OCI-LY7 (cell line): ENCODE results near the gene DGCR8. TPM values are rescaled to one million over a fixed set of nuclear protein-coding genes. Genes with fewer than 3 reads are reported as not detected.

Experiments used
- BruUV-seq: library from RNA; stranded (reverse); fragments of 400-500 nt; replicated peaks from 2 replicates; lab custom pipeline; 2021; lab: Mats Ljungman, UMichigan
- CTCF ChIA-PET: fragments of 300-600 bp; sonication (Branson Sonifier 250); formaldehyde crosslinking; loops from one replicate; lab custom pipeline; 2022; ENCODE audit warnings: antibody characterized with exemption; ENCODE audit not compliant: unreplicated experiment; lab: Charles Lee
- POLR2A ChIA-PET: fragments of 300-600 bp; sonication (Branson Sonifier 250); formaldehyde crosslinking; loops from one replicate; lab custom pipeline; 2022; ENCODE audit warnings: antibody characterized with exemption; lab: Charles Lee
- DNase-seq: peaks from one replicate; pipeline ENCODE4 v3.0.0-alpha.2; 2015; ENCODE audit warnings: low spot score
- H2AFZ ChIP-seq: fragments of 200-600 bp; sonication (generic), shearing (Covaris generic); 2 replicates; pipeline ENCODE4 v1.6.1; 2014; ENCODE audit warnings: mild to moderate bottlenecking, antibody characterized with exemption, low read length, moderate library complexity
- H3K27ac ChIP-seq: fragments of 200-600 bp; sonication (generic); 2 replicates; pipeline ENCODE4 v1.5.1; 2014; ENCODE audit warnings: mixed run types, low read depth, mild to moderate bottlenecking, moderate library complexity, low read length, inconsistent platforms; ENCODE audit not compliant: poor library complexity, severe bottlenecking
- H3K36me3 ChIP-seq: fragments of 200-600 bp; sonication (generic); 2 replicates; pipeline ENCODE4 v1.6.1; 2014; ENCODE audit warnings: mild to moderate bottlenecking, antibody characterized with exemption, low read length, moderate library complexity, mixed read lengths; ENCODE audit not compliant: insufficient read depth
- H3K4me1 ChIP-seq: fragments of 200-600 bp; sonication (generic); 2 replicates; pipeline ENCODE4 v1.5.1; 2014; ENCODE audit warnings: mild to moderate bottlenecking, low read length; ENCODE audit not compliant: insufficient read depth, poor library complexity, severe bottlenecking
- H3K4me2 ChIP-seq: fragments of 200-600 bp; sonication (generic); 2 replicates; pipeline ENCODE4 v1.6.1; 2014; ENCODE audit warnings: mild to moderate bottlenecking, low read length
- H3K4me3 ChIP-seq: fragments of 200-600 bp; sonication (generic); 2 replicates; pipeline ENCODE4 v1.5.1; 2014; ENCODE audit warnings: mild to moderate bottlenecking, low read depth, low read length; ENCODE audit not compliant: poor library complexity, severe bottlenecking
- H3K79me2 ChIP-seq: fragments of 200-600 bp; sonication (generic); 2 replicates; pipeline ENCODE4 v1.6.1; 2016; ENCODE audit warnings: low read depth, mild to moderate bottlenecking, low read length, moderate library complexity, mixed read lengths; ENCODE audit not compliant: insufficient read depth
- H3K9me2 ChIP-seq: fragments of 200-600 bp; sonication (generic); 2 replicates; pipeline ENCODE4 v1.6.1; 2016; ENCODE audit warnings: mild to moderate bottlenecking, low read length, mixed read lengths; ENCODE audit not compliant: insufficient read depth
- H3K9me3 ChIP-seq: fragments of 200-600 bp; sonication (generic); 2 replicates; pipeline ENCODE4 v1.6.1; 2014; ENCODE audit warnings: mild to moderate bottlenecking, mixed run types, low read length, mixed read lengths
- H4K20me1 ChIP-seq: fragments of 200-600 bp; sonication (generic); 2 replicates; pipeline ENCODE4 v1.6.1; 2014; ENCODE audit warnings: mild to moderate bottlenecking, antibody characterized with exemption, low read length, moderate library complexity, mixed read lengths; ENCODE audit not compliant: insufficient read depth
- CTCF ChIP-seq: fragments of 200-600 bp; sonication (generic); conservative IDR thresholded peaks from 2 replicates; pipeline ENCODE4 v1.5.1; 2014; ENCODE audit warnings: mild to moderate bottlenecking, antibody characterized with exemption, low read length, moderate library complexity, mixed read lengths
- EZH2phosphoT487 ChIP-seq: fragments of 200-600 bp; sonication (generic); IDR thresholded peaks from 2 replicates; pipeline ENCODE4 v1.6.1; 2018; ENCODE audit warnings: low read depth, borderline replicate concordance, mild to moderate bottlenecking, mixed run types, antibody characterized with exemption, low read length, moderate library complexity, mixed read lengths
- intact Hi-C: fragments of 100-400 bp; cut with micrococcal nuclease; formaldehyde crosslinking; loops from one replicate; pipeline ENCODE4 v1.10.0; 2022; ENCODE audit not compliant: unreplicated experiment
- total RNA-seq, 2 experiments: library from RNA; depleted of rRNA in 1 of 2; stranded (reverse); fragments of >200 nt in 1 of 2; shearing (Covaris generic) in 1 of 2; gene quantifications; 2 replicates each; pipeline ENCODE4 v1.2.3, GENCODE V29; 2014 to 2022

The DGCR8 gene
- total RNA-seq, 2 experiments from 2014 or later, result 49.5 to 68.2 TPM

- no peak overlapping the region for H2AFZ ChIP-seq
- POLR2A ChIA-PET, result no interaction called here
- CTCF ChIA-PET, result no interaction called here
- DNase-seq, result no peak
- H3K27ac ChIP-seq, result no peak overlapping the region
- peaks cover 47% of the 10 kb centered on the region for H3K79me2 ChIP-seq
- intact Hi-C loops, result no loop called here
- BruUV-seq, result TSS peak; percentile 19
- H3K36me3 ChIP-seq, result peaks cover 58% of the 10 kb centered on the region
- H4K20me1 ChIP-seq, result 0 out of 2 replicates have a peak, but pooled peaks cover 3% of the 10 kb centered on the region
- H3K4me1 ChIP-seq, result peaks cover 28% of the 10 kb centered on the region
- H3K4me3 ChIP-seq, result no peak overlapping the region
- H3K9me3 ChIP-seq, result no peaks in the 10 kb centered on the region
- TF ChIP-seq CTCF, result no peak
- no peak for TF ChIP-seq EZH2phosphoT487
- H3K9me2 ChIP-seq, result no peaks in the 10 kb centered on the region
- no peak overlapping the region for H3K4me2 ChIP-seq
These were observed 6.1 kb downstream of the DGCR8 start for GRCh38 chr22:20086101-20086599.

GRCh38 chr22:20086763-20087162 lies 6.7 kb downstream of the DGCR8 start:
- Histone ChIP-seq H3K4me3 (no peak overlapping the region), H3K27ac (no peak overlapping the region), H4K20me1 (0 out of 2 replicates have a peak, but pooled peaks cover 3% of the 10 kb centered on the region), H3K9me3 (no peaks in the 10 kb centered on the region), H3K36me3 (peaks cover 64% of the 10 kb centered on the region), H3K4me2 (no peak overlapping the region), H3K9me2 (no peaks in the 10 kb centered on the region), H2AFZ (no peak overlapping the region), H3K4me1 (peaks cover 22% of the 10 kb centered on the region), H3K79me2 (peaks cover 41% of the 10 kb centered on the region)
- ChIA-PET CTCF (no interaction called here), POLR2A (no interaction called here)
- TF ChIP-seq EZH2phosphoT487, result no peak
- no peak for TF ChIP-seq CTCF
- no peak for DNase-seq
- intact Hi-C loops, result no loop called here
- no TSS peak for BruUV-seq
